HL-60/S4 (cell line): ENCODE measurements around the gene PPM1F.
"Not testable (repeated sequence)": the region's sequence is repeated elsewhere in the genome, so short reads cannot be mapped to it uniquely, and the experiment has no call there.

Experiments
- in situ Hi-C: fragments of 300-500 bp; cut with MboI; formaldehyde crosslinking; loops from 2 replicates; pipeline ENCODE4 v1.14.3; 2022; ENCODE audit warnings: low sequenced_read_pairs

PPM1F gene

GRCh38 chr22:21903283-21903682 is 49.4 kb downstream of the PPM1F start:
- in situ Hi-C loops: no loop called here

GRCh38 chr22:21902296-21903087 is 50.2 kb downstream of the PPM1F start:
- in situ Hi-C loops: no loop called here

GRCh38 chr22:21898354-21898896 is 54.2 kb downstream of the PPM1F start:
- in situ Hi-C loops: no loop called here

DNA sequence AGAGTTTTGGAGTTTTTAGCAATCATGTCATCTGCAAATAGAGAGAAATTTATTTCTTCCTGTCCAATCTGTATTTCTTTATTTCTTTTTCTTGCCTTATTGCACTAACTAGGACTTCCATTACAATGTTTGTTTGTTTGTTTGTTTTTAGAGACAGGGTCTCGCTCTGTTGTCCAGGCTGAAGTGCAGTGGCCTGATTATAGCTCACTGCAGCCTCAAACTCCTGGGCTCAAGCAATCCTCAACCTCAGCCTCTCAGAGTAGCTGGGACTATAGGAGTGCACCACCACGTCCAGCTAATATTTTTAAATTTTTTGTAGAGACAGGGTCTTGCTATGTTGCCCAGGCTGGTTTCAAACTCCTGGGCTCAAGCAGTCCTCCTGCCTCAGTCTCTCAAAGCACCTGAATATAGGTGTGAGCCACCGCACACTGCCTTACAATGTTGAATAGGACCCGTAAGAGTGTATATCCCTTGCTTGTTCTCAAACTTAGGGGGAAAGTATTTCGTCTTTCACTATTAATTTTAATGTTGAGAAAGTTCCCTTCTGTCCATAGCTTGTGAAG is 55.6 kb downstream of the PPM1F start:
- in situ Hi-C loops: no loop called here

DNA sequence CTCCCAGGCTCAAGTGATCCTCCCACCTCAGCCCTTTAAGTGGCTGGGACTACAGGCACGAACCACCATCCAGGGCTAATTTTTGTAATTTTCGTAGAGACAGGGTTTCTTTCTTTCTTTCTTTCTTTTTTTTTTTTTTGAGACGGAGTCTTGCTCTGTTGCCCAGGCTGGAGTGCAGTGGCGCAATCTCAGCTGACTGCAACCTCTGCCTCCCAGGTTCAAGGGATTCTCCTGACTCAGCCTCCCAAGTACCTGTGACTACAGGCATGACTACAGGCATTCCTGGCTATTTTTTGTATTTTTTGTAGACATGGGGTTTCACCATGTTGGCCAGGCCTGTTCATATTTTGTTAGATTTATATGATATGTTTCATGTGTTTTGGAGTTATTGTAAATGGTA is 56.4 kb downstream of the PPM1F start:
- in situ Hi-C loops: not testable (repeated sequence)

GRCh38 chr22:21894799-21895198 is 57.8 kb downstream of the PPM1F start:
- in situ Hi-C loops: no loop called here

GRCh38 chr22:21889251-21889990 is 63.2 kb downstream of the PPM1F start:
- in situ Hi-C loops: no loop called here

DNA sequence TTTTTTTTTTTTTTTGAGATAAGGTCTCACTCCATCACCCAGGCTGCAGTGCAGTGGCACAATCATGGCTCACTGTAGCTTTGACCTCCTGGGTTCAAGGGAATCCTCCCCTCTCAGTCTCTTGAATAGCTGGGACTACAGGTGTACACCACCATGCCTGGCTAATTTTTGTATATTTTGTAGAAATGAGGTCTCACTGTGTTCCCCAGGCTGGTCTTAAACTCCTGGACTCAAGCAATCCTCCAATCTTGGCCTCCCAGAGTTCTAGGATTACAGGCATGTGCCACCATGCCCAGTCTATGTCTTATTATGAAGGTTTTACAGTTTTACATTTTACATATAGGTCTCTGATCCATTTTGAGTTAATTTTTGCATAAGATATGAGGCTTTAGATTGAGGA is 64.8 kb downstream of the PPM1F start:
- in situ Hi-C loops: no loop called here

DNA sequence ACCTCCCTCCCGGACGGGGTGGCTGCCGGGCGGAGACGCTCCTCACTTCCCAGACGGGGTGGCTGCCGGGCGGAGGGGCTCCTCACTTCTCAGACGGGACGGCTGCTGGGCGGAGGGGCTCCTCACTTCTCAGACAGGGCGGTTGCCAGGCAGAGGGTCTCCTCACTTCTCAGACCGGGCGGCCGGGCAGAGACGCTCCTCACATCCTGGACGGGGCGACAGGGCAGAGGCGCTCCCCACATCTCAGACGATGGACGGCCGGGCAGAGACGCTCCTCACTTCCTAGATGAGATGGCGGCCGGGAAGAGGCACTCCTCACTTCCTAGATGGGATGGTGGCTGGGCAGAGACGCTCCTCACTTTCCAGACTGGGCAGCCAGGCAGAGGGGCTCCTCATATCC is 68.7 kb downstream of the PPM1F start:
- in situ Hi-C loops: not testable (repeated sequence)

- in situ Hi-C loops: not testable (repeated sequence)
Observed at GRCh38 chr22:21882754-21883333, 69.8 kb downstream of the PPM1F start.

DNA sequence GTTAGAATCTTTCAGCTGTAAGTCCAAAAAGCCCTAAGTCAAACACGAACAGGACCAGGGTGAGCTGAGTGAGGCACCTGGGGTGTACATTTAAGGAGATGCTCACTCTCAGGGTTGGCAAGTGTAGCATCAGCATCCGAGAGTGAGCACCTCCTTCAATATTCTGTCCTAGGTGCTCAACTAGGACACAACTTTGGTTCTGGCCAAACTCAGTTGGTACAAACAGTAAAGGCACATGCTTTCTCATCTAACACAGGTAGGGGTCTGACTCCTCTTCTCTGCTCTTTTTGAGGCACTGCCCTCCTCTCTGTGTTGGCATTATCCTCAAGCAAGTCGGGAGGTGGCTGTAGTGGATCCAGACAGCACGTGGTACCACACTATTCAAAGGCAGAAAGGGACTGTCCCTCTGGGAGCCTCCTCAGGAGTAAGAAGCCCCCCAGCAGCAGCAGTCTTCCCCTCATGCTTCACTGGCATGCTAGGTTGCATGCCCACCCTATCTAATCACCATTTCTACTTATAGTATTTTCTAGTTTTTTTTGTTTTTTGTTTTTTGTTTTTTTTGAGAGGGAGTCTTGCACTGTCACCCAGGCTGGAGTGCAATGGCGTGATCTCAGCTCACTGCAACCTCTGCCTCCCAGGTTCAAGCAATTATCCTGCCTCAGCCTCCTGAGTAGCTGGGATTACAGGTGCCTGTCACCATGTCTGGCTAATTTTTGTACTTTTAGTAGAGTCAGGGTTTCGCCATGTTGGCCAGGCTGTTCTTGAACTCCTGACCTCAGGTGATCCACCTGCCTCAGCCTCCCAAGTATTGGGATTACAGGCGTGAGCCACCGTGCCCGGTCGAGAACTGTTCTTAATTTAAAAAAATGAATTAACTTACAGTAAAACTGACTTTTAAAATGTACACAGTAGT is 70.6 kb downstream of the PPM1F start:
- in situ Hi-C loops: no loop called here

DNA sequence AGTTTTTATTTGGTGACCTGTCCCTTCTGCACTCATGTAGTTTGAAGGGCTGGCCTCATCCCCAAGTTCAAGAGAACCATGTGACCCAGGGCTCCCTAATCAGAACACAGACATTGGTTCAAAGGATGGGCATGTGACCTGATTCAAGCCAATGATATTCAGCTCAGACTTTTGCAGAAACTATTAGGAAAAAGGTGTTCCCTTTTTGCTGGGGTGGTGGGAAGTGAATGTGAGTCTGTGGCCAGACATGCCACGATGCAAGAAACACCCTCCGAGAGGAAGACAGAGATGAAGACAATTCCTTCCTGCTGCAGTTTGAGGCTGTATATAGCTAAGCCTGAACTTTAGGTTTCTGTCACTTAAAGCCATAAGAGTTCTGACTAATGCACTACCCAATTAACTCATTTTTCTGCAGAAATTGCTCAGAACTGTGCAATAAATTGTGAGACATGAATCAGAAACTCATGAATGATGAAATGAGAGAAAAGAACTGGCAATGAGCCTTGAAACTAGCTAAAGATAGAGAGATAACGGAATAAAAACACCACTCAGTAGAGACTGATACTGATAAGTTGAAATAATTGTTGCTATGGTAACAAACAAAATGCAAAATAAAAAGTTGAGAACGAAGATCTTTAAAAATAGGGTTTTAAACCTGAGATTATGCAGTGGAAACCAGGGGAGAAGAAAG is 76.0 kb downstream of the PPM1F start:
- in situ Hi-C loops: no loop called here

GRCh38 chr22:21874953-21875352 is 77.7 kb downstream of the PPM1F start:
- in situ Hi-C loops: not testable (repeated sequence)

- in situ Hi-C loops: no loop called here
Observed at GRCh38 chr22:21873619-21874018, 79.0 kb downstream of the PPM1F start.

DNA sequence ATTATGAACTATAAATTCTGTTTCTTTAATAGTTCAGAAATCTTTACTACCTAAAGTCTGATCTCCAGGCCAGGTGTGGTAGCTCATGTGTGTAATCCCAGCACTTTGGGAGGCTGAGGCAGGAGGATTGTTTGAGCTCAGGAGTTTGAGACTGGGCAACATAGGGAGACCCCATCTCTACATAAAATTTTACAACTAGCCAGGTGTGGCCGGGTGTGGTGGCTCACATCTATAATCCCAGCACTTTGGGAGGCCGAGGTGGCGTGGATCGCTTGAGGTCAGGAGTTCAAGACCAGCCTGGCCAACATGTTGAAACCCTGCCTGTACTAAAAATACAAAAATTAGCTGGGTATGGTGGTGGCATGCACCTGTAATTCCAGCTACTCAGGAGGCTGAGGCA is 79.9 kb downstream of the PPM1F start:
- in situ Hi-C loops: not testable (repeated sequence)
